ENCODE data around the gene PIERCE2.
"Not testable (repeated sequence)": the region's sequence is repeated elsewhere in the genome, so short reads cannot be mapped to it uniquely, and the experiment has no call there.

The PIERCE2 gene

GRCh38 chr15:55400050-55400449 is 8.2 kb upstream of the PIERCE2 start:
- WGBS (ENCODE audit: insufficient coverage) = 100% methylated on average over 6 of the region's 8 CpGs
- DNase-seq; CTCF ChIA-PET; H3K9me3 ChIP-seq (ENCODE audit: control extremely low read depth in 1 of 5, control insufficient read depth in 4 of 5, insufficient read depth in 2 of 5, low read depth in 1 of 5, low read length in 4 of 5); POLR2A ChIA-PET; H3K27ac ChIP-seq (ENCODE audit: insufficient read depth in 1 of 2, low read depth in 1 of 2, low read length in 2 of 2, poor library complexity in 1 of 2, severe bottlenecking in 2 of 2); H3K36me3 ChIP-seq (ENCODE audit: control insufficient read depth in 4 of 4, insufficient read depth in 4 of 4, low read length in 3 of 4); H3K27me3 ChIP-seq (replicated peaks in 2 of 5; ENCODE audit: control insufficient read depth in 4 of 5, insufficient read depth in 5 of 5, low read length in 4 of 5); H3K4me3 ChIP-seq (ENCODE audit: control insufficient read depth in 1 of 7, extremely low read depth in 1 of 7, insufficient read depth in 4 of 7, low read depth in 2 of 7, low read length in 6 of 7): not testable (repeated sequence)
- H3K4me1 ChIP-seq (ENCODE audit: control extremely low read depth in 1 of 4, control insufficient read depth in 4 of 4, insufficient read depth in 4 of 4, low read length in 3 of 4) = peaks cover 20 to 46% (median 32%) of the 10 kb centered on the region in 4 experiments

GRCh38 chr15:55401786-55402246 is 6.5 kb upstream of the PIERCE2 start:
- Histone ChIP-seq H3K4me1 (ENCODE audit: control extremely low read depth in 1 of 4, control insufficient read depth in 4 of 4, insufficient read depth in 4 of 4, low read length in 3 of 4) (peaks cover 24 to 63% (median 38%) of the 10 kb centered on the region in 4 experiments), H3K9me3 (ENCODE audit: control extremely low read depth in 1 of 5, control insufficient read depth in 4 of 5, insufficient read depth in 2 of 5, low read depth in 1 of 5, low read length in 4 of 5) (no peaks in the 10 kb centered on the region), H3K36me3 (ENCODE audit: control insufficient read depth in 4 of 4, insufficient read depth in 4 of 4, low read length in 3 of 4) (peaks cover 0 to 6% (median under 1%) of the 10 kb centered on the region in 4 experiments), H3K27ac (ENCODE audit: insufficient read depth in 1 of 2, low read depth in 1 of 2, low read length in 2 of 2, poor library complexity in 1 of 2, severe bottlenecking in 2 of 2) (peak overlapping the region in 1 of 2 experiments; percentile 88), H3K27me3 (replicated peaks in 2 of 5; ENCODE audit: control insufficient read depth in 4 of 5, insufficient read depth in 5 of 5, low read length in 4 of 5) (no peaks in the 10 kb centered on the region), H3K4me3 (ENCODE audit: control insufficient read depth in 1 of 7, extremely low read depth in 1 of 7, insufficient read depth in 4 of 7, low read depth in 2 of 7, low read length in 6 of 7) (no peak overlapping the region)
- ChIA-PET CTCF (interaction anchor here (2.0 kb wide), 1 partner anchor 34 kb away, joined by 7 read pairs; no protein-coding TSS in a partner anchor), POLR2A (no interaction called here)
- 100% methylated on average over 1 of the region's 1 CpG for WGBS (ENCODE audit: insufficient coverage)
- DNase-seq = no peak

- peak overlapping the region in 1 of 2 experiments; percentile 88 for H3K27ac ChIP-seq (ENCODE audit: insufficient read depth in 1 of 2, low read depth in 1 of 2, low read length in 2 of 2, poor library complexity in 1 of 2, severe bottlenecking in 2 of 2)
- DNase-seq = peak in 2 of 3 donors; percentile 31 to 48
- no peaks in the 10 kb centered on the region for H3K27me3 ChIP-seq (replicated peaks in 2 of 5; ENCODE audit: control insufficient read depth in 4 of 5, insufficient read depth in 5 of 5, low read length in 4 of 5)
- ChIA-PET CTCF (interaction anchor here (0.9 to 2.0 kb wide), 4 partner anchors 10 to 33 kb away, joined by 3 to 7 read pairs (median 4); no protein-coding TSS in a partner anchor), POLR2A (no interaction called here)
- peaks cover 24 to 69% (median 43%) of the 10 kb centered on the region in 4 experiments for H3K4me1 ChIP-seq (ENCODE audit: control extremely low read depth in 1 of 4, control insufficient read depth in 4 of 4, insufficient read depth in 4 of 4, low read length in 3 of 4)
- H3K36me3 ChIP-seq (ENCODE audit: control insufficient read depth in 4 of 4, insufficient read depth in 4 of 4, low read length in 3 of 4) = peaks cover 0 to 6% (median under 1%) of the 10 kb centered on the region in 4 experiments
- no peaks in the 10 kb centered on the region for H3K9me3 ChIP-seq (ENCODE audit: control extremely low read depth in 1 of 5, control insufficient read depth in 4 of 5, insufficient read depth in 2 of 5, low read depth in 1 of 5, low read length in 4 of 5)
- H3K4me3 ChIP-seq (ENCODE audit: control insufficient read depth in 1 of 7, extremely low read depth in 1 of 7, insufficient read depth in 4 of 7, low read depth in 2 of 7, low read length in 6 of 7) = peak overlapping the region in 4 of 7 experiments; percentile 33 to 44 (median 34)
Measured at GRCh38 chr15:55402707-55403106, 5.6 kb upstream of the PIERCE2 start.

DNA sequence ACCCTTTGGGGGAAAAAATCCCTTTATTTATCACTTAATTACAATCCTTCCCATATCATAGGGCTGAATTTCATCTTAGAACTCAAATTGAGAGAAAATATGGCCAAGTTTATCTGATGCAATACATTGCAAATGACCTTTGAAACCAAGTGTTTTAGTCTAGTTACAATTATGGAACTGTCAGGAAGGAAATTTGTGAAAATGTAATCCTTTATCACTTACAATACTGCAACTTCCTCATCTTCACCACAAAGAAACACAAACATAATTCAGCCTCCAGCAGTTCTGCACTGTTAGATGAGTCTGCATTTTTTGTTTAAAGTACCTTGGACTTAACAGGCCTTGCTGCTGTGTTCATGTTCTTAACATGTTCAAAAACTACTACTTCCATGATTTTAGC is 4.8 kb upstream of the PIERCE2 start:
- ChIA-PET CTCF (interaction anchor here (1.4 kb wide), 1 partner anchor 30 kb away, joined by 5 read pairs; no protein-coding TSS in a partner anchor), POLR2A (no interaction called here)
- peak; percentile 83 to 96 (median 92) for DNase-seq

DNA sequence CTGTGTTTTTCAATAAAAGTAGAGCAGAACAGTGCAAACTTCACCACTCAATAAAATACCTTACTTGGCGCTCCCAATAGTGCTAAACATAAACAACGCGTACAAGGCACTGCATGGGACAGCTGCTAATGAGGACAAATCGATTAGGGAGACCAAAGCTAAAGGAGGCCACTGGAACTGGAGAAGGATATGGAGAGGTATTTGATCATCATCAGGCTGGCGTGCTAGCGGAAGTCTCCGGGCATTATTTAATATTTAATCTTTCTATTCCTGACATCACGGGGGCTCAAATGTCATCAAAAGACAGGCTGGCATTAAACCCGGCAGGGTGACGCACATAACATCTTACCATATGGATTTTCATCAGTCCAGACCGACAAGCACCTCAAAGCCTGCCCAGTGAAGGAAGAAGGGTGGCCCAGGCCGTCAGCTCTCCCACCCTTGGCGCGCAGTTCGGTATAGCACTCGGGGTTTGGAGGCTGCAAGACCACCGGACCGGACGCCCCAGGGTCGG is 740 bp upstream of the PIERCE2 start:
- ChIA-PET CTCF (interaction anchor here (0.6 to 4.5 kb wide), 16 partner anchors 11 to 1307 kb away, joined by 3 to 27 read pairs (median 4); partner anchors contain the start of genes PIGB and PIGBOS1), POLR2A (interaction anchor here (0.9 to 1.4 kb wide), 4 partner anchors 9 to 89 kb away, joined by 3 to 5 read pairs (median 4); partner anchors contain the start of genes PIGB and PIGBOS1)
- Histone ChIP-seq H3K36me3 (ENCODE audit: control insufficient read depth in 4 of 4, insufficient read depth in 4 of 4, low read length in 3 of 4) (no peaks in the 10 kb centered on the region), H3K4me3 (ENCODE audit: control insufficient read depth in 1 of 7, extremely low read depth in 1 of 7, insufficient read depth in 4 of 7, low read depth in 2 of 7, low read length in 6 of 7) (peak overlapping the region; percentile 76 to 95 (median 92)), H3K4me1 (ENCODE audit: control extremely low read depth in 1 of 4, control insufficient read depth in 4 of 4, insufficient read depth in 4 of 4, low read length in 3 of 4) (peaks cover 20 to 56% (median 38%) of the 10 kb centered on the region in 4 experiments), H3K27ac (ENCODE audit: insufficient read depth in 1 of 2, low read depth in 1 of 2, low read length in 2 of 2, poor library complexity in 1 of 2, severe bottlenecking in 2 of 2) (peak overlapping the region; percentile 56 to 91), H3K9me3 (ENCODE audit: control extremely low read depth in 1 of 5, control insufficient read depth in 4 of 5, insufficient read depth in 2 of 5, low read depth in 1 of 5, low read length in 4 of 5) (no peaks in the 10 kb centered on the region), H3K27me3 (replicated peaks in 2 of 5; ENCODE audit: control insufficient read depth in 4 of 5, insufficient read depth in 5 of 5, low read length in 4 of 5) (no peaks in the 10 kb centered on the region)
- WGBS (ENCODE audit: insufficient coverage) = 0% methylated on average over 10 of the region's 20 CpGs
- DNase-seq = peak in 2 of 3 donors; percentile 74 to 83

More for the DNA sequence above, 4.8 kb upstream of the PIERCE2 start:
- H3K27ac ChIP-seq (ENCODE audit: insufficient read depth in 1 of 2, low read depth in 1 of 2, low read length in 2 of 2, poor library complexity in 1 of 2, severe bottlenecking in 2 of 2) = peak overlapping the region in 1 of 2 experiments; percentile 88
- peaks cover 25 to 71% (median 43%) of the 10 kb centered on the region in 4 experiments for H3K4me1 ChIP-seq (ENCODE audit: control extremely low read depth in 1 of 4, control insufficient read depth in 4 of 4, insufficient read depth in 4 of 4, low read length in 3 of 4)
- H3K36me3 ChIP-seq (ENCODE audit: control insufficient read depth in 4 of 4, insufficient read depth in 4 of 4, low read length in 3 of 4) = peaks cover 0 to 2% (median 0%) of the 10 kb centered on the region in 4 experiments
- H3K27me3 ChIP-seq (replicated peaks in 2 of 5; ENCODE audit: control insufficient read depth in 4 of 5, insufficient read depth in 5 of 5, low read length in 4 of 5) = no peaks in the 10 kb centered on the region
- no peaks in the 10 kb centered on the region for H3K9me3 ChIP-seq (ENCODE audit: control extremely low read depth in 1 of 5, control insufficient read depth in 4 of 5, insufficient read depth in 2 of 5, low read depth in 1 of 5, low read length in 4 of 5)
- peak overlapping the region in 3 of 7 experiments; percentile 8 to 44 (median 34) for H3K4me3 ChIP-seq (ENCODE audit: control insufficient read depth in 1 of 7, extremely low read depth in 1 of 7, insufficient read depth in 4 of 7, low read depth in 2 of 7, low read length in 6 of 7)

DNA sequence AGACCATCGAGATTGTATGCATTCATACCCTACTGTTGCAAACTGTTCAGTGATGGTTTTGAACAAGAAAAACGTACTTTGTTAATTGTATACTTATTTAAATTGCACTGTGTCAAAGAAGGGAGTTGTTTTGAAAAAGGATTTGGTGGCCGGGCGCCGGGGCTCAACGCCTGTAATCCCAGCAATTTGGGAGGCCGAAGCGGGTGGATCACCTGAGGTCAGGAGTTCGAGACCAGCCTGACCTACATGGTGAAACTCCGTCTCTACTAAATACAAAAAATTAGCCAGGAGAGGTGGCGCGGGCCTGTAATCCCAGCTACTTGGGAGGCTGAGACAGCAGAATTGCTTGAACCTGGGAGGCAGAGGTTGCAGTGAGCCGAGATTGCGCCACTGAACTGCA is 681 bp downstream of the PIERCE2 start:
- H3K9me3 ChIP-seq (ENCODE audit: control extremely low read depth in 1 of 5, control insufficient read depth in 4 of 5, insufficient read depth in 2 of 5, low read depth in 1 of 5, low read length in 4 of 5); DNase-seq; H3K27me3 ChIP-seq (replicated peaks in 2 of 5; ENCODE audit: control insufficient read depth in 4 of 5, insufficient read depth in 5 of 5, low read length in 4 of 5); H3K36me3 ChIP-seq (ENCODE audit: control insufficient read depth in 4 of 4, insufficient read depth in 4 of 4, low read length in 3 of 4): not testable (repeated sequence)
- peaks cover 9 to 42% (median 27%) of the 10 kb centered on the region in 4 experiments for H3K4me1 ChIP-seq (ENCODE audit: control extremely low read depth in 1 of 4, control insufficient read depth in 4 of 4, insufficient read depth in 4 of 4, low read length in 3 of 4)
- ChIA-PET CTCF (interaction anchor here (0.7 to 4.5 kb wide), 13 partner anchors 13 to 192 kb away, joined by 3 to 27 read pairs (median 7); partner anchors contain the start of genes PIGB and PIGBOS1), POLR2A (interaction anchor here (0.8 to 1.4 kb wide), 2 partner anchors 90 to 93 kb away, joined by 3 to 5 read pairs; partner anchors contain the start of genes PIGB and PIGBOS1)
- 74% methylated on average over 11 of the region's 14 CpGs for WGBS (ENCODE audit: insufficient coverage)
- peak overlapping the region; percentile 47 to 91 for H3K27ac ChIP-seq (ENCODE audit: insufficient read depth in 1 of 2, low read depth in 1 of 2, low read length in 2 of 2, poor library complexity in 1 of 2, severe bottlenecking in 2 of 2)
- peak overlapping the region in 6 of 7 experiments; percentile 86 to 95 (median 92) for H3K4me3 ChIP-seq (ENCODE audit: control insufficient read depth in 1 of 7, extremely low read depth in 1 of 7, insufficient read depth in 4 of 7, low read depth in 2 of 7, low read length in 6 of 7)

GRCh38 chr15:55417678-55418077 is 9.4 kb downstream of the PIERCE2 start:
- DNase-seq; H3K27ac ChIP-seq (ENCODE audit: insufficient read depth in 1 of 2, low read depth in 1 of 2, low read length in 2 of 2, poor library complexity in 1 of 2, severe bottlenecking in 2 of 2); H3K9me3 ChIP-seq (ENCODE audit: control extremely low read depth in 1 of 5, control insufficient read depth in 4 of 5, insufficient read depth in 2 of 5, low read depth in 1 of 5, low read length in 4 of 5); H3K4me1 ChIP-seq (ENCODE audit: control extremely low read depth in 1 of 4, control insufficient read depth in 4 of 4, insufficient read depth in 4 of 4, low read length in 3 of 4); POLR2A ChIA-PET; CTCF ChIA-PET; H3K4me3 ChIP-seq (ENCODE audit: control insufficient read depth in 1 of 7, extremely low read depth in 1 of 7, insufficient read depth in 4 of 7, low read depth in 2 of 7, low read length in 6 of 7); H3K36me3 ChIP-seq (ENCODE audit: control insufficient read depth in 4 of 4, insufficient read depth in 4 of 4, low read length in 3 of 4); H3K27me3 ChIP-seq (replicated peaks in 2 of 5; ENCODE audit: control insufficient read depth in 4 of 5, insufficient read depth in 5 of 5, low read length in 4 of 5): not testable (repeated sequence)
- WGBS (ENCODE audit: insufficient coverage) = 88% methylated on average over 5 of the region's 8 CpGs
